ENCODE data around the gene HEBP2. TPM values are rescaled to one million over a fixed set of nuclear protein-coding genes. Genes with fewer than 3 reads are reported as not detected.

Gene HEBP2
- total RNA-seq, 4 donors from 2014 or later: 37.0 to 80.0 (median 58.0) TPM

GRCh38 chr6:138417493-138418117 lies 13.6 kb downstream of the HEBP2 start:
- Histone ChIP-seq H3K27me3 (no peaks in the 10 kb centered on the region), H3K36me3 (peaks cover 15 to 19% of the 10 kb centered on the region in 2 donors), H3K4me3 (replicated peaks in 1 of 3) (no peak overlapping the region), H3K4me1 (no peaks in the 10 kb centered on the region), H3K9me3 (no peaks in the 10 kb centered on the region), H3K27ac (no peak overlapping the region)
- DNase-seq: no peak
- no peak for TF ChIP-seq POLR2A (IDR thresholded peaks at IDR 0.05)
- TF ChIP-seq, protein P1, sequence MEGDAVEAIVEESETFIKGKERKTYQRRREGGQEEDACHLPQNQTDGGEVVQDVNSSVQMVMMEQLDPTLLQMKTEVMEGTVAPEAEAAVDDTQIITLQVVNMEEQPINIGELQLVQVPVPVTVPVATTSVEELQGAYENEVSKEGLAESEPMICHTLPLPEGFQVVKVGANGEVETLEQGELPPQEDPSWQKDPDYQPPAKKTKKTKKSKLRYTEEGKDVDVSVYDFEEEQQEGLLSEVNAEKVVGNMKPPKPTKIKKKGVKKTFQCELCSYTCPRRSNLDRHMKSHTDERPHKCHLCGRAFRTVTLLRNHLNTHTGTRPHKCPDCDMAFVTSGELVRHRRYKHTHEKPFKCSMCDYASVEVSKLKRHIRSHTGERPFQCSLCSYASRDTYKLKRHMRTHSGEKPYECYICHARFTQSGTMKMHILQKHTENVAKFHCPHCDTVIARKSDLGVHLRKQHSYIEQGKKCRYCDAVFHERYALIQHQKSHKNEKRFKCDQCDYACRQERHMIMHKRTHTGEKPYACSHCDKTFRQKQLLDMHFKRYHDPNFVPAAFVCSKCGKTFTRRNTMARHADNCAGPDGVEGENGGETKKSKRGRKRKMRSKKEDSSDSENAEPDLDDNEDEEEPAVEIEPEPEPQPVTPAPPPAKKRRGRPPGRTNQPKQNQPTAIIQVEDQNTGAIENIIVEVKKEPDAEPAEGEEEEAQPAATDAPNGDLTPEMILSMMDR (IDR thresholded peaks at IDR 0.05): no peak
- intact Hi-C loops (cut with DNase I): no loop called here
- 90 to 94% methylated on average over 3 of the region's 3 CpGs for WGBS, 2 donors

GRCh38 chr6:138418118-138418742 lies 14.2 kb downstream of the HEBP2 start:
- intact Hi-C loops (cut with DNase I): no loop called here
- Histone ChIP-seq H3K27ac (no peak overlapping the region), H3K4me1 (no peaks in the 10 kb centered on the region), H3K27me3 (no peaks in the 10 kb centered on the region), H3K36me3 (peaks cover 10 to 13% of the 10 kb centered on the region in 2 donors), H3K4me3 (replicated peaks in 1 of 3) (no peak overlapping the region), H3K9me3 (no peaks in the 10 kb centered on the region)
- TF ChIP-seq, protein P1 (IDR thresholded peaks at IDR 0.05): no peak
- TF ChIP-seq POLR2A (IDR thresholded peaks at IDR 0.05): no peak
- no peak for DNase-seq
- 86 to 96% methylated on average over 3 of the region's 3 CpGs for WGBS, 2 donors

GRCh38 chr6:138419766-138420165 lies 15.7 kb downstream of the HEBP2 start:
- TF ChIP-seq POLR2A (IDR thresholded peaks at IDR 0.05): no peak
- H3K36me3 ChIP-seq: no peaks in the 10 kb centered on the region
- no peaks in the 10 kb centered on the region for H3K27me3 ChIP-seq
- H3K9me3 ChIP-seq: no peaks in the 10 kb centered on the region
- 92 to 100% methylated on average over 2 to 3 of the region's 3 CpGs for WGBS, 2 donors
- DNase-seq: no peak
- no peak overlapping the region for H3K4me3 ChIP-seq (replicated peaks in 1 of 3)
- H3K4me1 ChIP-seq: no peaks in the 10 kb centered on the region
- intact Hi-C loops (cut with DNase I): loop anchor here (10.0 kb wide), 1 partner anchor 345 kb away; no protein-coding TSS in a partner anchor
- no peak overlapping the region for H3K27ac ChIP-seq

DNA sequence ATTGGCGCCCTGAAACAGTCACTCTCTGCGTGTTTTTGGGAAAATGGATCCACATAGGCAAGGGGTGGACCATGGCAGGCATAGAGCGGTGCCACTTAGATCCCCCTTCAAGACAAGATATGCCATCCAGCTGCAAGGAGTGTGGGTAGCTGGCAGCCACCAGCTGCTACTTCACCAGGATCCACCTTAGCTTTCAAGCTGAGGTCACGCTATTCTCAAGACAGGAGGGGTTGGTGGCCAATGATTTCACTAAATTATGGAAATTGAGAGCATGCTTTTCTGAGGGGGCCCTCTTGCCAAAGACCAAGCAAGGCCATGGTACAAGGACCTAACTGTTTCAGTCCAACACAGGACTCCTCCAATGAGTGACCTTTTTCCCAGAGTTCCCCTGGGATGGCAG lies 16.3 kb downstream of the HEBP2 start:
- no peak overlapping the region for H3K27ac ChIP-seq
- H3K27me3 ChIP-seq: no peaks in the 10 kb centered on the region
- WGBS, 2 donors: 97 to 100% methylated on average over 4 of the region's 4 CpGs
- H3K9me3 ChIP-seq: no peaks in the 10 kb centered on the region
- no peak for DNase-seq
- H3K4me1 ChIP-seq: no peaks in the 10 kb centered on the region
- intact Hi-C loops (cut with DNase I): loop anchor here (10.0 kb wide), 1 partner anchor 344 kb away; no protein-coding TSS in a partner anchor
- no peaks in the 10 kb centered on the region for H3K36me3 ChIP-seq
- TF ChIP-seq POLR2A (IDR thresholded peaks at IDR 0.05): no peak
- TF ChIP-seq, protein P1 (IDR thresholded peaks at IDR 0.05): no peak
- no peak overlapping the region for H3K4me3 ChIP-seq (replicated peaks in 1 of 3)

DNA sequence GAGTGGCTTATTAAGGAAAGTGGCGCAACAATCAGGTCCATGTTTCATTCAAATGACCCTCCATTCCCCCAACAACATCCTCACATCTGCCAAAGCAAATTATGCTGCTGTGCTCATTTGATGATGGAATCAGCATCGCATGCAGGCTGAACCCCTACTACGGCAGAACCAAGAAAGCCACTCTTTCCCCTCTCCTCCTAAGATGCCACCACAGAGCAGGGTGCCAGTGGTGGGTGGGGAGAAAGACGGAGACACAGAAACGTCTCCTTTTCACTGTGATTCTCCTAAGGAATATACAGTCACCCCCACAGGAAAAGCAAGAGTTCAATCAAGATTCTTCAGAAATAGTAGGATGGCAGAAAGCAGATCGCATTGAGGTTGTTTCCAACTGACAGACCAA lies 17.1 kb downstream of the HEBP2 start:
- 76 to 93% methylated on average over 6 of the region's 6 CpGs for WGBS, 2 donors
- Histone ChIP-seq H3K4me3 (replicated peaks in 1 of 3) (no peak overlapping the region), H3K9me3 (no peaks in the 10 kb centered on the region), H3K36me3 (no peaks in the 10 kb centered on the region), H3K27ac (no peak overlapping the region), H3K27me3 (no peaks in the 10 kb centered on the region), H3K4me1 (no peaks in the 10 kb centered on the region)
- intact Hi-C loops (cut with DNase I): loop anchor here (10.0 kb wide), 1 partner anchor 344 kb away; no protein-coding TSS in a partner anchor
- DNase-seq: no peak
- TF ChIP-seq POLR2A (IDR thresholded peaks at IDR 0.05): no peak
- TF ChIP-seq, protein P1 (IDR thresholded peaks at IDR 0.05): no peak

Measured in thyroid gland (tissue), 4 donors.